Measurements from ENCODE around the gene PHLDB2. TPM values are rescaled to one million over a fixed set of nuclear protein-coding genes. Genes with fewer than 3 reads are reported as not detected.

The PHLDB2 gene
- total and polyA plus RNA-seq, 8 donors: 10.6 to 149 (median 29.0) TPM

DNA sequence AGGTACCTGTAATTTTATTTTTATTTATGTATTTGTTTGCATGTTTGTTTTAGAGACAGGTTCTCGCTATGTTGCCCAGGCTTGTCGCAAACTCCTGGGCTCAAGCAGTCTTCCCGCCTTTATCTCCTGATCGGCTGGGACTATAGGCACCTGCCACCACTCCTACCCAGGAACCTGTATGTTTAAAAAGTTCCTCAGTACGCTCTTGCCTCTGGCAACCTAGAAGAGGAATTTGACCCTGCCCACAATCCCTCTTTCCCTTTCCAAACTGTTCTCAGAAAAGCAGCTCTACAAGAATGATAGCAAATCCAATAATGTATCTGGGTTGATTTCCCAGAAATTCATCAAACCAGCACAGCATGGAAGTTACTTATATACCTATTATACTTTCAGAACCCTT, 20.9 kb upstream of the PHLDB2 start:
- Histone ChIP-seq H3K27ac (no peak overlapping the region), H3K27me3 (no peaks in the 10 kb centered on the region), H3K4me1 (no peaks in the 10 kb centered on the region), H3K9me3 (no peaks in the 10 kb centered on the region), H3K36me3 (no peaks in the 10 kb centered on the region), H3K4me3 (no peak overlapping the region)
- TF ChIP-seq POLR2A (IDR thresholded peaks at IDR 0.05): no peak
- TF ChIP-seq, protein P1, sequence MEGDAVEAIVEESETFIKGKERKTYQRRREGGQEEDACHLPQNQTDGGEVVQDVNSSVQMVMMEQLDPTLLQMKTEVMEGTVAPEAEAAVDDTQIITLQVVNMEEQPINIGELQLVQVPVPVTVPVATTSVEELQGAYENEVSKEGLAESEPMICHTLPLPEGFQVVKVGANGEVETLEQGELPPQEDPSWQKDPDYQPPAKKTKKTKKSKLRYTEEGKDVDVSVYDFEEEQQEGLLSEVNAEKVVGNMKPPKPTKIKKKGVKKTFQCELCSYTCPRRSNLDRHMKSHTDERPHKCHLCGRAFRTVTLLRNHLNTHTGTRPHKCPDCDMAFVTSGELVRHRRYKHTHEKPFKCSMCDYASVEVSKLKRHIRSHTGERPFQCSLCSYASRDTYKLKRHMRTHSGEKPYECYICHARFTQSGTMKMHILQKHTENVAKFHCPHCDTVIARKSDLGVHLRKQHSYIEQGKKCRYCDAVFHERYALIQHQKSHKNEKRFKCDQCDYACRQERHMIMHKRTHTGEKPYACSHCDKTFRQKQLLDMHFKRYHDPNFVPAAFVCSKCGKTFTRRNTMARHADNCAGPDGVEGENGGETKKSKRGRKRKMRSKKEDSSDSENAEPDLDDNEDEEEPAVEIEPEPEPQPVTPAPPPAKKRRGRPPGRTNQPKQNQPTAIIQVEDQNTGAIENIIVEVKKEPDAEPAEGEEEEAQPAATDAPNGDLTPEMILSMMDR (IDR thresholded peaks at IDR 0.05): no peak
- TF ChIP-seq POLR2AphosphoS5 (IDR thresholded peaks at IDR 0.05): no peak
- TF ChIP-seq EP300 (IDR thresholded peaks at IDR 0.05): no peak
- DNase-seq: no peak
- WGBS, 5 donors: 80 to 92% (median 86%) methylated on average over 5 of the region's 5 CpGs
- intact Hi-C loops (cut with DNase I; ENCODE audit: low total_unique reads): no loop called here

DNA sequence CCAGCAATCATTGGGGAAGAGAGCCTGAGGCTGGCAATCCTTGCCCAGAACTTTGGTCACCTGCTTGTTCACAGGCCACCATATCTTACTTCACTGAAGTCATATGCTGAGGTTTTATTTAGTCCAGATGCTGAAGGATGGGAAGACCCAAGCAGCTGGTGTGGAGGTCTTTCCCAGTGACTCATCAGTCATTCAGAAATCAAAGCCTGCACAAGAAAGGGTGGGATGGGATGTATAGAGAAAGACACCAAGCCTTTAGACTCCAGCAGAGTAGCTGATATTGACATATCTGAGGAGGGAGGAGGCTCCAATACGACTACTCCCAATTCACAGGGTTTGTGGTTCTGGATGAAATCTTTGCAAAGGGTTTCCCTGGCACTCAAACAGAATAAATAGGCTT, 13.0 kb upstream of the PHLDB2 start:
- DNase-seq: no peak
- H3K27me3 ChIP-seq: no peaks in the 10 kb centered on the region
- no peak overlapping the region for H3K4me3 ChIP-seq
- no peaks in the 10 kb centered on the region for H3K9me3 ChIP-seq
- peaks cover 0 to 5% (median 0%) of the 10 kb centered on the region in 4 donors for H3K36me3 ChIP-seq
- WGBS, 5 donors: 86 to 93% (median 91%) methylated on average over 1 of the region's 1 CpG
- H3K27ac ChIP-seq: no peak overlapping the region
- H3K4me1 ChIP-seq: no peaks in the 10 kb centered on the region
- intact Hi-C loops (cut with DNase I; ENCODE audit: low total_unique reads): no loop called here
- no peak for TF ChIP-seq POLR2A (IDR thresholded peaks at IDR 0.05)
- TF ChIP-seq, protein P1 (IDR thresholded peaks at IDR 0.05): no peak
- TF ChIP-seq POLR2AphosphoS5 (IDR thresholded peaks at IDR 0.05): no peak
- no peak for TF ChIP-seq EP300 (IDR thresholded peaks at IDR 0.05)

DNA sequence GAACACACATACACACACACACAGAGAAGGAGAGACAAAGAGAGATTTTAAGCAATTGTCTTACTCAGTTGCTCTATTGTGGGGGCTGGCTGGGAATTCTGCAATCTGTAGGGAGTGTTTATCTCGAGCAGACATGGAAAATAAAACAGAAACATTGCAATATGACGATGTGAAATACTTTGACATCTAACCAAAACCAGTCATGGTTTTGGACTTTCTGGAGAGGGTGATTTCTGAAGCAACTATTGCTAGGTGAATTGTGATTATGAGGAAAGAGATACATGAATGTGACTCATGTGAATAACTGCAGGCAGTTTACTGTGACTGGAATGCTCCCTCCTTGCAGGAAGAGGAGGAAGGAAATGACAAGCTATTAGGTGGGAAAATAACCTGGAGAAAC, 12.3 kb upstream of the PHLDB2 start:
- DNase-seq: no peak

DNA sequence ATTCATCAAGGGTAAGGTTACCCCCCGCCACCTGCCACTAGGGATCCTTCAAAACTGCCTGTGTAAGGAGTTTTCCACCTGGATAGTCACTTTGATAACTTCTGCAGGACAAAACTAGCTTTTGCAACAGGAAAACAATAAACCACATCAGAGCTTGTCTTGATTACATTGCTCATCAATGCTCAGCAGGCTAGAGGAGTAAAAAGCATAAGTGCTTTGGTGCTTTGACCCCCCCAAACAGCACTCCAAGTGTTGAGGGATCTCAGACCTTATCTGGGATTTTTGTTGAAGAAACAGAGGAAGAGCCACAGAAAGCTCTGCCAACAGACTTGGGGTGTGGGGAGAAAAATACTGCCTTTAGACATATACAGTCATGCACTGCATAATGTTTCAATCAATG, 10.8 kb upstream of the PHLDB2 start:
- peaks cover 0 to 5% (median 0%) of the 10 kb centered on the region in 4 donors for H3K36me3 ChIP-seq
- TF ChIP-seq, protein P1 (IDR thresholded peaks at IDR 0.05): no peak
- TF ChIP-seq EP300 (IDR thresholded peaks at IDR 0.05) (no peak), POLR2AphosphoS5 (IDR thresholded peaks at IDR 0.05) (no peak), POLR2A (IDR thresholded peaks at IDR 0.05) (no peak)
- H3K9me3 ChIP-seq: no peaks in the 10 kb centered on the region
- H3K27me3 ChIP-seq: no peaks in the 10 kb centered on the region
- H3K4me3 ChIP-seq: no peak overlapping the region
- H3K4me1 ChIP-seq: peaks cover 0 to 9% (median 2%) of the 10 kb centered on the region in 4 donors
- H3K27ac ChIP-seq: no peak overlapping the region
- DNase-seq: no peak
- WGBS, 5 donors: 84 to 100% (median 88%) methylated on average over 1 of the region's 1 CpG
- intact Hi-C loops (cut with DNase I; ENCODE audit: low total_unique reads): no loop called here

More for the DNA sequence above, 12.3 kb upstream of the PHLDB2 start:
- TF ChIP-seq EP300 (IDR thresholded peaks at IDR 0.05) (no peak), POLR2AphosphoS5 (IDR thresholded peaks at IDR 0.05) (peak in 1 of 3 donors; percentile 31), POLR2A (IDR thresholded peaks at IDR 0.05) (no peak)
- TF ChIP-seq, protein P1 (IDR thresholded peaks at IDR 0.05): no peak
- Histone ChIP-seq H3K4me3 (no peak overlapping the region), H3K4me1 (peaks cover 0 to 6% (median 1%) of the 10 kb centered on the region in 4 donors), H3K27me3 (no peaks in the 10 kb centered on the region), H3K36me3 (peaks cover 0 to 5% (median 0%) of the 10 kb centered on the region in 4 donors), H3K27ac (no peak overlapping the region), H3K9me3 (no peaks in the 10 kb centered on the region)
- WGBS, 5 donors: 35 to 63% (median 56%) methylated on average over 2 of the region's 2 CpGs
- intact Hi-C loops (cut with DNase I; ENCODE audit: low total_unique reads): no loop called here

Data from stomach (tissue), 9 donors.